Measurements from ENCODE around the gene NDFIP1.
"Not testable (repeated sequence)": the region's sequence is repeated elsewhere in the genome, so short reads cannot be mapped to it uniquely, and the experiment has no call there.

Gene NDFIP1

GRCh38 chr5:142108432-142109330, at the start of gene NDFIP1:
TSS of gene NDFIP1 (plus strand) at chr5:142108779. CDS start at chr5:142108975, 196 bp downstream.
- DNase-seq, result peak; percentile 82 to 89

GRCh38 chr5:142059304-142059940, 49.2 kb upstream of the NDFIP1 start:
- no peak for DNase-seq

DNA sequence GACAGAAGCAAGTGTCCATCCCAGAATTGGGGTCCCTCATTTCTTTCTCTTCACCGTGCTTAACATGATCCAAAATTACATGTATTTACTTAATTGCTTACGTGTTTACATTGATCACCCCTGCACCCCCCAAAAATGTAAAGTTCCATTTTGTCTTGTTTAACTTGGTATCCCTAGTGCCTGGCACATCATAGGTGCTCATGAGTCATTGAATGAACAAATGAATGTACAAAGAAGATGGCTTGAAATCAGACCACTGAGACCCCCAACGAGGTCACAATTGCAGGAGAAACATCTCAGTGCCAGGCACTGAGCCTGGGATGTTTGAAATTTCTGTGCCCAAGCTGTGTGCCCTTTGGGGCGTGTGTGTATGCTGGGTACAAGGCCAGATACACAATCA, 45.2 kb upstream of the NDFIP1 start:
- no peak for DNase-seq

DNA sequence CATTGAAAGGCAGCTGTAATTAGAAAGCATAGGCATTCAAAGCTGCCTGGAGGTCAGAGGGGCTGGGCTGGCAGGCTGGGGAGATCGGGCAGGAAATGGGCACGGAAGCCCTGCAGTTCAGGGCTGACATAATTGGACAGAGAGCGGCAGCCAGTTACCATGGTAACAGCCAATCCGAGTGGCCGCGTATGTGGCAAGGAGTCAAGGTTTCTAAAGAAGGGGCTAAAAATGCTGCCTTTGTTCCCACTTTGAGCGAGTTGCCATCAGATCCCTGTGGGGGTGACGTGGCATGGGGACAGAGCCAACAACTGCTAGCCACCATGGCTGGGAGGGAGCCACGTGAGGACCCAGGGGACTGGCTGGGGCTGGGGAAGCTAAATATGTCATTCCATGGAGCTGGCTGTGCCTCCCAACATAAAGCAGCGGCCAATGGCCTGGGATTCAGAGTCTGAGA, 44.7 kb upstream of the NDFIP1 start:
- DNase-seq, result peak; percentile 34 to 53

DNA sequence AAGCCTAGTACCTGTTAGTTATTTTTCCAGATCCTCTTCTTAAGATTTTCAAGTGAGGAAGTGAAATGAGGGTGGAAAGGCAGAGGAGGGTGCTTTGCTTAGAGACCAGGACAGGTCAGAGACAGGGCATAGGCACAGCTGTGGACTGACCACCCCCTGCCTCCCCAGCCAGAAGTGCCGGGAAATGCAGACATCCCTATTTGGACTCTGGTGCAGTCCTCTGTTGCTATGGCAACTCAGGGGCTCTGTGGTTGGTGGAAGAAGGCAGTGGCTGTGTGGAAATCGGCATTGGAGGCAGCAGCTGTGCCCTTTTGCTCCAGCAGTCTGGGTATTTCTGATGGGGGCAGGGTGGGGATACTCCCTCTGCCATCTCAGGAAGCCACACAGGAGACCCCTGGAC, 43.3 kb upstream of the NDFIP1 start:
- DNase-seq, result no peak

DNA sequence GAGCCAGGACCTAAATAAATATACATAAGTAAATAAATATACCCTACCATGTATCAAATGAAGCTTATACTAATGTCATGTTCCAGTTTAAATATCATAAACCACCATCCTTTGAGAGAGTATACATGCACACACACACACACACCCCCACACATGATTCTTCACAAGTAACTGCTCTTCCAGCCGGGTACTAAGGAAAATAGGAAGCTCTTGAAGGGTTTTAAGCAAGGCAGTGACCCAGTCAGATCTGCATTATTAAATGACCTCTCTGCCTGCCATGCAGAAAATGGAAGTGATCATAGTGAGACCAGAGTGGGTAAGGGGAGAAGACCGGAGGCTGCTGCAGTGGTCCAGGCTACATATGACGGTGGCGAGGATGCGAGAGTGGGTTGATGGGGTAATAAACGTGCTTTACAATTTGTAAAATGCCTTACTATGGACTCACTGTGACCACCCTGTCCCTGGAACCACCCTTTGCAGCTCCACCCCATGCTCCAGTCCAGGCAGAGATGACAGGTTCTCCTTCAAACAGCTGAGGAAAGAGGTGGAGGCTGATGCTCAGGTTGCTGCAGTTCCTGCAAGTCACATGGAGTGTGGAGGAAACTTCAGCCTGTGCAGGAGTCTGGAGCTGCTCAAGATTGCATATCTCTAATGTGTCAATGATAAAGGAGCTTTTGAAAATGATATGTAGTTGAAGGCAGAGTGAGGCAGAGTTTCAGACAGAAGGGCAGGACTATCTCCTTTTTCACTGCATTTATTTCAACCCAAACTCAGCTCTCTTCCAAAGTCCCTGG, 38.8 kb upstream of the NDFIP1 start:
- no peak for DNase-seq

DNA sequence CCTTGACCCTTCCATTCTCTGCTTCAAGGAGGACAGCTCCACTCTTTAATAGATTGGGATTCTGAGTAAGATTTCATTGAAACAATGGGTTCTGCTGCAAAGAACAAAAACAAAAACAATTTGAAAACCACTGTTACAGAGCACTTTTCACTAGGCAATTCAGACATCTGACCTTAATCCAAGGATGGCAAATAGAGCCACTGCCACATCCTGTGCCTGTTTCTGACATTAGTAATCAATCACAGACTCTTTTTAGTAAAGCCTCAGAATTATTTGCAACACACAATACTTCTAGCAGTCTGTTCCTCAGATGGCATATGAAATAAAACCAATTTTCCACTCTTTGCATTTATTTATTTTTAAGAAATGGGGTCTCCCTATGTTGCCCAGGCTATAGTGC, 37.8 kb upstream of the NDFIP1 start:
- no peak for DNase-seq

- no peak for DNase-seq
These were observed 36.1 kb upstream of the NDFIP1 start for GRCh38 chr5:142072488-142072887.

GRCh38 chr5:142073362-142073988, 35.1 kb upstream of the NDFIP1 start:
- no peak for DNase-seq

GRCh38 chr5:142074006-142074405, 34.6 kb upstream of the NDFIP1 start:
- DNase-seq, result no peak

- DNase-seq, result no peak
These were observed 30.4 kb upstream of the NDFIP1 start for GRCh38 chr5:142078221-142078620.

DNA sequence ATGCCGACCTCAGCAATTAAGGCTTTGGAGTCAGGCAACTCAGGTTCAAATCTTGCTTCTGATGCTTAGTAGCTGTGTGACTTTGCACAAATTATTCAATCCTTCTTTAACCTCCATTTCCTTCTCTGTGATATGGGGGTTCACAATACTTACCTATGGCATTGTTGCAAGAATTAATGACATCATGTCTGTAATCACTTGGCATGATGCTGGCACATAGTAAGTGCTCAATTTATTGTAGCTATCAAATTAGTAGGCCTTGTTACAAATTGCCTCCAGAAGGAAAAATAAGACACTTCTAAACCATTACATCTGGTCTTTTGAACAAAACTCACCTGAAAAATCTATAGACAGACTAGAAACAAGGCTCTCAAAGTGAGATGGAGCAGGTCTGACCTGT, 29.9 kb upstream of the NDFIP1 start:
- DNase-seq, result no peak

- no peak for DNase-seq
These were observed 29.3 kb upstream of the NDFIP1 start for GRCh38 chr5:142079306-142079721.

GRCh38 chr5:142080248-142080647, 28.3 kb upstream of the NDFIP1 start:
- DNase-seq, result no peak

DNA sequence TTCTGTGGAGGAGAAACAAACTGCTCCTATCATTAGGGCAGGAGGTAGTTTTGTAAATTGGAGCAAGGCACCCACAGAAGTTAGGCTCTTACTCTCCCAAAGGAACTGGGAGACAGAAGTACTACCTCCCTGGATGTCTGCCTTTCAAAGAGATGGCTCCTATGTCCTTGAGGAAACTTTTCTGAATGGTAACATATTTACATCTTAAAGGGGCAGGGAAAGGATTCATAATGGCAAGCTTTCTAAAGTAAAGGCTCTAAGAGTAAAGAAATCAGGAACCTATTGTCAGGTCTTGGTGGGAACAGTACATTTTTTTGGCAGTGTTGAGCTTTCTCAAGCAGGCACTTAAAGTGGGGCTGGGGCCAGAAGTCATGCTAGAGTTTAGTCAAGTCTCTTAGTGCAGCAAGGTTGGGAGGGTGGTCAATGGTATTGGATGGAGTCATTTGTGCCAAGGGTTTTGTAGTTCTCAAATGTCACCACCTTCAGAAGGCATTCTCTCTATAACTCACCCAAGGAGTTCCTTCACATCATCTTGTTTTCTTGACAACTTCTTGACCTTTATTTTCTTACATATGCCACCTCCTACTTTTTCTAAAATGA, 26.3 kb upstream of the NDFIP1 start:
- no peak for DNase-seq

DNA sequence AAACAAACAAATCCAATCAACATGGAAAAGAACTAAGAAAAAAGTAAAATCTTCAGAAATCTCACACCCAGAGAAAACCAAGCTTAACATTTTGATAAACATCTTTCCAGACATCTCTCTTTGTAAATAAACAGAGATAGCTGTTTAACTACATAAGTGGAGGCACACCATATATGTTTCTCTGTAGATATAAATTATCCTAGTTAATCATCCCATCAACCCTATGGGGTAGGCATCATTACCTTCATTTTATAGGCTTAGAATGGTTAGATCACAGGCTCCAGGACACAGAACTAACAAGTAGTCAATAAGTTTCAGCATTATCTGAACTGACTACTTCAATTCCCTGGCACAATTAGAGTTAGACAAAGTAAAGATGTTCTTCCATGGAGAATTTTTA, 22.4 kb upstream of the NDFIP1 start:
- no peak for DNase-seq

DNA sequence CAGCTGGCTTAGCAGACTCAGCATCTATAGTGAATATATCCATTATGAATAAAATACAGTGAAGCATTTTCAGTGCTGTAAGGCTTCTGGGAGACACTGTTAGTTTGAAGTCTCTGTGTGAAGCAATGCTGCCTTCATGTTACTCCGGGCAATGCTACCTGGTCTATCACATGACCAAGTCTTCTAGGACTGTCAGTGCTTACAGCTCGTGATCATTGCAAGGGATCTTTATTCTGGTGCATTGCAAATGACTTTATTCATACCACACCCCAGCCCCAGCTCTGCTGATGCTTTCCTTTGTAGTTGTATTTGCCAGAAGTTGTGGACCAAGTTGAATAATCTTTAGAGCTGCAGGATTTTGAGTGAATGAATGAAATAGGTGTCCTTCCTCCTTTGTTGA, 21.9 kb upstream of the NDFIP1 start:
- no peak for DNase-seq

DNA sequence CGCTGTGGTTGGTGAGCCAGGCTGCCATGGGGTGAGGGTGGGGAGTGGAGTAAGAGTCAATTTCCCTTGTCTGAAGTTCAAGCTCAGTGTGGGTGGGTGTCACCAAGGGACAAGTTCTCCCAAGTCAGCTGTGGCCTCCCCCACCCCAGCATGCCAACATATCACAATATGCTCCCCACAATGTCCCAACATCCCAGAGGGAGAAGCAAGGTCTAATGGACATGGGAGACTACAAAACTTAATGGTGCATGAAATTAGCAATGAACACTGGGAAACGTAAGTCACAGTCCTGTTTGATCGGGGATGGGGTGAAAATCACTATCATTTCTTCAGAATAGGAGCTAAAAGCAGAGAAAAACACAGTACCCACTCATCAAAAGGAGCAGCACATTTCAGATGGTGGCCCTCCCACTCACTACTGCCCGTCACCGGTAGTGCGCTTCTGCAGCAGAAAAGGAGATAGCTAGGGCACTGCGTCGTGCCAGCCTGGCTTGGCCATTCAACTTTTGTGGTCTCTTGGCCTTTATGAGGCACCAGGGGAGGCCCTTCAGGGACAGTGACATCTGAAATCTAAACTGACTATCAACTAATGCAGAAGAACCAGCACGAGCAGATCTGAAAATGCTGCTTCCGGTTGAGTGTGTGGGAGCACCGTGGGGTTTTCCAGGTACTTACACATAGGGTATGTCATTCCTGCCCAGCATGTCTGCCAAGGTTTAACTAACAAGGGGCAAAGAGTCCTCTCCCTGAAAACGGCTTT, 20.5 kb upstream of the NDFIP1 start:
- DNase-seq, result peak in 1 of 2 donors; percentile 62

DNA sequence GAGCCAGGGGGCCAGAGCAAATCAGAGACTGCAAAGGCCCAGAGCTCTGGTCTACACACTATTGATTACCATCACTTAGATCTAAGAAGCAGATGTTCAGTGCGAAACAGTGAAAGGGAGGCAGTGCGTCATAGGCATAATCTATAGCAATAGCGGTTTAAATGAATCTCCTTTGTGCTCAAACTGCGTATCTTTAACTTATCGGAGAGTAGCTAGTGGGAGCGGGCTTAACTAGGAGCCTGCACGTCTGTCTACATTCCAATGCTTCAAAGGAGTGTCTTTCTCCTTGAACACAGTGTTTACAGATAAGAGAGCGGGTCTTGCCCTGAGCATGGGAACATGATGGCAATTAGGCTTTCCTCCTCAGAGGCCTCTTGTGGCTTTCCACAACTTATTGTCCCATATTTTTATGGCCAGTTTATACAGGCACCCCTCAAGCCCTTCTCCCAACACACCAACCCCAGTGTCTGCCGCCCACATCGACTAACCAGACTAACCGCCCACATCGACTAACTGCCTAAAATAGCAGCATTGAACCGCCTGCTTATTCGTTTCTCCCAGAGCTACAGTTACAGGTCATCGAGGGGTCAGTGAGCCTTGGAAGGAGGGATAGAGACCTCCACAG, 19.6 kb upstream of the NDFIP1 start:
- DNase-seq, result not testable (repeated sequence)

GRCh38 chr5:142091012-142091411, 17.6 kb upstream of the NDFIP1 start:
- no peak for DNase-seq

DNA sequence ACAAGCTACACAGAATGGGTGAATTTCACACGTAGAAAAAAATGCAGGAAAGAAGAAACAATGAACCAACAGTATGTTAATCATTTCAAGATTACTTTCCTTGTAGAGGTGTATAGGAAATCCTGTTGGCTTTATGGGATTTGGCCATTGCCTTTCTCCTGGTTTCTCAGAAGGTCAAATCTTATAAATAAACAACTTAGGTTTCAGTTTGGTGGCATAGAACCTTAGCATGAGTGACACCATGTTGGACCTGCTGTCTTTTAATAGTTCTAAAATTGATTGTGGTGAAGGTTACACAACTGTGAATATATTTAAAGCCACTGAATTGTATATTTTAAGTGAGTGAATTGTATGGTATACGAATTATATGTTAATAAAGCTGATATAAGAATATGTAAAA, 16.7 kb upstream of the NDFIP1 start:
- DNase-seq, result no peak
